Suprapubic skin (tissue), 3 donors: Measurements from ENCODE around the gene FEZ2.

Source experiments
- EP300 ChIP-seq: sonication (generic); formaldehyde crosslinking; IDR thresholded peaks from one replicate; pipeline ENCODE4 v1.6.1; 2017; ENCODE audit warnings: antibody characterized with exemption
- POLR2A ChIP-seq, 2 donors: fragments of 450-650 bp; IDR thresholded peaks; one replicate each; pipeline ENCODE4 v1.6.1; 2017; ENCODE audit warnings: antibody characterized with exemption in 2 of 2, mild to moderate bottlenecking in 2 of 2, moderate library complexity in 2 of 2
- TF ChIP-seq, protein P1 (sequence below), 2 donors: fragments of 200-600 bp in 1 of 2; fragments of 450-650 bp in 1 of 2; sonication (generic) in 1 of 2; IDR thresholded peaks; one replicate each; pipeline ENCODE4 v1.5.1; 2016 to 2019; ENCODE audit warnings: antibody characterized with exemption in 2 of 2, mild to moderate bottlenecking in 1 of 2, moderate library complexity in 1 of 2

DNA sequence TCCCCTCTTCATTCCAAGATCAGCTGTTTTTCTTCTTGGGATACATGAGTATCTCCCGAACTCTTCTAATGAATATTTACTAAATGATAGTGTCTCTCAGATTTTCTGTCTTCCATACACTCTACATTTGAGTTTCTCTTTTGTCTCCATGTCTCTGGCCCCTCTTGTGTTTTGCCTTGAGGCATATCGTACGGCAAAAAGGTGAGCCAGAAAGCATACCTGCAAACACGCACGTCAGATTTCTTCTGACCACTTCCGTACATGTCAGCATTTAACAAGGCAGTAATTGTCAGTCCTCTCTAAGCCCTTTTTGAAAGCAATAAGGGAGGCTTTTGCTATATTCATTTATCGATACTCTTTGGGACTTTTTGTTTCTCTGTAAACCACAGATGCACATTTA, 82.4 kb downstream of the FEZ2 start:
- TF ChIP-seq POLR2A (IDR thresholded peaks at IDR 0.05) (no peak), EP300 (no peak)
- TF ChIP-seq, protein P1, sequence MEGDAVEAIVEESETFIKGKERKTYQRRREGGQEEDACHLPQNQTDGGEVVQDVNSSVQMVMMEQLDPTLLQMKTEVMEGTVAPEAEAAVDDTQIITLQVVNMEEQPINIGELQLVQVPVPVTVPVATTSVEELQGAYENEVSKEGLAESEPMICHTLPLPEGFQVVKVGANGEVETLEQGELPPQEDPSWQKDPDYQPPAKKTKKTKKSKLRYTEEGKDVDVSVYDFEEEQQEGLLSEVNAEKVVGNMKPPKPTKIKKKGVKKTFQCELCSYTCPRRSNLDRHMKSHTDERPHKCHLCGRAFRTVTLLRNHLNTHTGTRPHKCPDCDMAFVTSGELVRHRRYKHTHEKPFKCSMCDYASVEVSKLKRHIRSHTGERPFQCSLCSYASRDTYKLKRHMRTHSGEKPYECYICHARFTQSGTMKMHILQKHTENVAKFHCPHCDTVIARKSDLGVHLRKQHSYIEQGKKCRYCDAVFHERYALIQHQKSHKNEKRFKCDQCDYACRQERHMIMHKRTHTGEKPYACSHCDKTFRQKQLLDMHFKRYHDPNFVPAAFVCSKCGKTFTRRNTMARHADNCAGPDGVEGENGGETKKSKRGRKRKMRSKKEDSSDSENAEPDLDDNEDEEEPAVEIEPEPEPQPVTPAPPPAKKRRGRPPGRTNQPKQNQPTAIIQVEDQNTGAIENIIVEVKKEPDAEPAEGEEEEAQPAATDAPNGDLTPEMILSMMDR (IDR thresholded peaks at IDR 0.05): no peak
